NCI-H748 treated with DMSO at 0.1 percent for 48 hours (cell line): ENCODE measurements around the gene CHFR.
A peak's percentile ranks its signal among the peaks of the same experiment; 100 is the strongest.
"Not testable (repeated sequence)": the region's sequence is repeated elsewhere in the genome, so short reads cannot be mapped to it uniquely, and the experiment has no call there.

Experiments used
- DNase-seq: peaks from one replicate; lab custom pipeline; 2025; lab: John Stamatoyannopoulos, UW

CHFR gene

GRCh38 chr12:132840536-132840935, 46.9 kb downstream of the CHFR start:
- no peak for DNase-seq

- DNase-seq = no peak
These were observed 47.7 kb downstream of the CHFR start for GRCh38 chr12:132839558-132840235.

GRCh38 chr12:132838410-132839080, 48.9 kb downstream of the CHFR start:
- no peak for DNase-seq

- no peak for DNase-seq
These were observed 49.6 kb downstream of the CHFR start for GRCh38 chr12:132837693-132838409.

- DNase-seq = no peak
These were observed 50.5 kb downstream of the CHFR start for GRCh38 chr12:132836795-132837331.

- DNase-seq = not testable (repeated sequence)
These were observed 51.2 kb downstream of the CHFR start for GRCh38 chr12:132836230-132836629.

- no peak for DNase-seq
These were observed 52.1 kb downstream of the CHFR start for GRCh38 chr12:132835076-132836025.

GRCh38 chr12:132834181-132834711, 53.2 kb downstream of the CHFR start:
- no peak for DNase-seq

GRCh38 chr12:132833341-132833740, 54.1 kb downstream of the CHFR start:
- DNase-seq = no peak

GRCh38 chr12:132831771-132832170, 55.6 kb downstream of the CHFR start:
- no peak for DNase-seq

- DNase-seq = peak; percentile 53
These were observed 58.5 kb downstream of the CHFR start, which contains the start of gene GOLGA3 for GRCh38 chr12:132828706-132829534. Gene GOLGA3, minus strand, starts transcription at chr12:132828869. Its CDS starts 6,741 bp downstream, at chr12:132822128.

- DNase-seq = peak; percentile 10
These were observed 59.4 kb downstream of the CHFR start for GRCh38 chr12:132827763-132828703.

GRCh38 chr12:132825861-132826260, 61.5 kb downstream of the CHFR start:
- no peak for DNase-seq

- DNase-seq = no peak
These were observed 62.3 kb downstream of the CHFR start for GRCh38 chr12:132825089-132825488.

- no peak for DNase-seq
These were observed 63.4 kb downstream of the CHFR start for GRCh38 chr12:132824053-132824452.

GRCh38 chr12:132818562-132818961, 68.8 kb downstream of the CHFR start:
- DNase-seq = no peak

GRCh38 chr12:132814232-132814631, 73.2 kb downstream of the CHFR start:
- DNase-seq = no peak

- DNase-seq = no peak
These were observed 74.0 kb downstream of the CHFR start for GRCh38 chr12:132813443-132813842.

- no peak for DNase-seq
These were observed 74.6 kb downstream of the CHFR start for GRCh38 chr12:132812631-132813305.
